ENCODE results near the gene AFF3.

AFF3 gene

GRCh38 chr2:99648906-99649789 lies 493.2 kb downstream of the AFF3 start:
- in situ Hi-C loops (cut with MboI; ENCODE audit: low sequenced_read_pairs, unreplicated experiment) = no loop called here
- no peak for DNase-seq (ENCODE audit: low spot score)
- TF ChIP-seq CTCF (IDR thresholded peaks at IDR 0.05; ENCODE audit: borderline replicate concordance, control extremely low read depth, extremely low read depth, insufficient read depth, missing control alignments) = no peak

- in situ Hi-C loops (cut with MboI; ENCODE audit: low sequenced_read_pairs, unreplicated experiment) = no loop called here
- no peak for DNase-seq (ENCODE audit: low spot score)
These were observed 494.1 kb downstream of the AFF3 start for GRCh38 chr2:99648178-99648844.

GRCh38 chr2:99645960-99646359 lies 496.4 kb downstream of the AFF3 start:
- TF ChIP-seq CTCF (IDR thresholded peaks at IDR 0.05; ENCODE audit: borderline replicate concordance, control extremely low read depth, extremely low read depth, insufficient read depth, missing control alignments) = no peak
- no peak for DNase-seq (ENCODE audit: low spot score)
- in situ Hi-C loops (cut with MboI; ENCODE audit: low sequenced_read_pairs, unreplicated experiment) = no loop called here

More at GRCh38 chr2:99648178-99648844, 494.1 kb downstream of the AFF3 start:
- TF ChIP-seq CTCF (IDR thresholded peaks at IDR 0.05; ENCODE audit: borderline replicate concordance, control extremely low read depth, extremely low read depth, insufficient read depth, missing control alignments) = no peak

GRCh38 chr2:99644419-99644787 lies 498.0 kb downstream of the AFF3 start:
- no peak for TF ChIP-seq CTCF (IDR thresholded peaks at IDR 0.05; ENCODE audit: borderline replicate concordance, control extremely low read depth, extremely low read depth, insufficient read depth, missing control alignments)
- in situ Hi-C loops (cut with MboI; ENCODE audit: low sequenced_read_pairs, unreplicated experiment) = no loop called here
- no peak for DNase-seq (ENCODE audit: low spot score)

GRCh38 chr2:99643787-99644418 lies 498.5 kb downstream of the AFF3 start:
- no peak for TF ChIP-seq CTCF (IDR thresholded peaks at IDR 0.05; ENCODE audit: borderline replicate concordance, control extremely low read depth, extremely low read depth, insufficient read depth, missing control alignments)
- in situ Hi-C loops (cut with MboI; ENCODE audit: low sequenced_read_pairs, unreplicated experiment) = no loop called here
- DNase-seq (ENCODE audit: low spot score) = no peak

- TF ChIP-seq CTCF (IDR thresholded peaks at IDR 0.05; ENCODE audit: borderline replicate concordance, control extremely low read depth, extremely low read depth, insufficient read depth, missing control alignments) = no peak
- in situ Hi-C loops (cut with MboI; ENCODE audit: low sequenced_read_pairs, unreplicated experiment) = no loop called here
- DNase-seq (ENCODE audit: low spot score) = no peak
These were observed 500.4 kb downstream of the AFF3 start for GRCh38 chr2:99641999-99642398.

All from GM13976 (cell line).